ENCODE results near the gene EPG5.

DNA sequence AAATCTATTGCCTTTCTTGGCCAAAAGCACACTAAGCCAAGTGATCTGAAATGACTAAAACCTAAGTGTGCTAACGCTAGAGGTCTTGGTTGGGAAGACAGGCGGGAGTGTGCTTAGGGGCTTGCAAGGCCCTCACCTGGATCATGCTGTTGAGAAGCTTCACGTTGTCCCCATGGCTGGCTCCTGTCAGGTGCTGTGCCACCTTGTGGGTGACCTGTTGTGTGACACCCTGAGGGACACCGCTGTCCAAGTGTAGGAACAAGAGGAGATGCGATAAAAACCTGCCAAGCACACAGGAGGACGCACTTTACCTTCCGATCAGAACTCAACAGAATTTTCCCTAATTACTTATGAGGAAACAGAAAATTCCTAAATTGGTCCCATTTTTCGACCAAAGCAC, 50.8 kb downstream of the EPG5 start:
- TF ChIP-seq, protein P1, sequence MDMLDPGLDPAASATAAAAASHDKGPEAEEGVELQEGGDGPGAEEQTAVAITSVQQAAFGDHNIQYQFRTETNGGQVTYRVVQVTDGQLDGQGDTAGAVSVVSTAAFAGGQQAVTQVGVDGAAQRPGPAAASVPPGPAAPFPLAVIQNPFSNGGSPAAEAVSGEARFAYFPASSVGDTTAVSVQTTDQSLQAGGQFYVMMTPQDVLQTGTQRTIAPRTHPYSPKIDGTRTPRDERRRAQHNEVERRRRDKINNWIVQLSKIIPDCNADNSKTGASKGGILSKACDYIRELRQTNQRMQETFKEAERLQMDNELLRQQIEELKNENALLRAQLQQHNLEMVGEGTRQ (IDR thresholded peaks at IDR 0.05): no peak
- TF ChIP-seq CTCF (IDR thresholded peaks at IDR 0.05) (no peak), KDM1A (IDR thresholded peaks at IDR 0.05; ENCODE audit: low read depth) (no peak), RCOR1 (IDR thresholded peaks at IDR 0.05; ENCODE audit: low read depth, low read length) (no peak), CBX2 (IDR thresholded peaks at IDR 0.05; ENCODE audit: borderline replicate concordance, low read depth) (no peak), CEBPB (IDR thresholded peaks at IDR 0.05) (no peak), POLR2A (IDR thresholded peaks at IDR 0.05; ENCODE audit: low read length) (no peak), ZC3H11A (IDR thresholded peaks at IDR 0.05) (no peak)
- TF ChIP-seq, protein P2, sequence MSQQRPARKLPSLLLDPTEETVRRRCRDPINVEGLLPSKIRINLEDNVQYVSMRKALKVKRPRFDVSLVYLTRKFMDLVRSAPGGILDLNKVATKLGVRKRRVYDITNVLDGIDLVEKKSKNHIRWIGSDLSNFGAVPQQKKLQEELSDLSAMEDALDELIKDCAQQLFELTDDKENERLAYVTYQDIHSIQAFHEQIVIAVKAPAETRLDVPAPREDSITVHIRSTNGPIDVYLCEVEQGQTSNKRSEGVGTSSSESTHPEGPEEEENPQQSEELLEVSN (IDR thresholded peaks at IDR 0.05; ENCODE audit: borderline replicate concordance, low read depth): no peak
- TF ChIP-seq, protein P3, sequence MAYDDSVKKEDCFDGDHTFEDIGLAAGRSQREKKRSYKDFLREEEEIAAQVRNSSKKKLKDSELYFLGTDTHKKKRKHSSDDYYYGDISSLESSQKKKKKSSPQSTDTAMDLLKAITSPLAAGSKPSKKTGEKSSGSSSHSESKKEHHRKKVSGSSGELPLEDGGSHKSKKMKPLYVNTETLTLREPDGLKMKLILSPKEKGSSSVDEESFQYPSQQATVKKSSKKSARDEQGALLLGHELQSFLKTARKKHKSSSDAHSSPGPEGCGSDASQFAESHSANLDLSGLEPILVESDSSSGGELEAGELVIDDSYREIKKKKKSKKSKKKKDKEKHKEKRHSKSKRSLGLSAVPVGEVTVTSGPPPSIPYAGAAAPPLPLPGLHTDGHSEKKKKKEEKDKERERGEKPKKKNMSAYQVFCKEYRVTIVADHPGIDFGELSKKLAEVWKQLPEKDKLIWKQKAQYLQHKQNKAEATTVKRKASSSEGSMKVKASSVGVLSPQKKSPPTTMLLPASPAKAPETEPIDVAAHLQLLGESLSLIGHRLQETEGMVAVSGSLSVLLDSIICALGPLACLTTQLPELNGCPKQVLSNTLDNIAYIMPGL (CRISPR knock-in tag; IDR thresholded peaks at IDR 0.05; ENCODE audit: borderline replicate concordance): no peak

Data from A549 (cell line).